GM23248 (cell line): ENCODE measurements around the gene APLF.

Experiments
- EZH2 ChIP-seq: fragments of 200-600 bp; sonication (generic); IDR thresholded peaks from 2 replicates; pipeline ENCODE4 v1.6.1; 2018; ENCODE audit warnings: antibody characterized with exemption, mild to moderate bottlenecking; ENCODE audit not compliant: insufficient read depth, poor library complexity, severe bottlenecking
- EZH2phosphoT487 ChIP-seq: fragments of 200-600 bp; sonication (generic); IDR thresholded peaks from 2 replicates; pipeline ENCODE4 v1.6.1; 2018; ENCODE audit warnings: antibody characterized with exemption, moderate library complexity, mild to moderate bottlenecking, low read depth; ENCODE audit not compliant: insufficient read depth

- TF ChIP-seq EZH2: no peak
- no peak for TF ChIP-seq EZH2phosphoT487
Observed at GRCh38 chr2:68566362-68566761, 99.0 kb downstream of the APLF start.
